ENCODE data around the gene EPHB1. TPM values are rescaled to one million over a fixed set of nuclear protein-coding genes. Genes with fewer than 3 reads are reported as not detected.

EPHB1 gene
- polyA plus RNA-seq, 1 experiment: 0.50 TPM

DNA sequence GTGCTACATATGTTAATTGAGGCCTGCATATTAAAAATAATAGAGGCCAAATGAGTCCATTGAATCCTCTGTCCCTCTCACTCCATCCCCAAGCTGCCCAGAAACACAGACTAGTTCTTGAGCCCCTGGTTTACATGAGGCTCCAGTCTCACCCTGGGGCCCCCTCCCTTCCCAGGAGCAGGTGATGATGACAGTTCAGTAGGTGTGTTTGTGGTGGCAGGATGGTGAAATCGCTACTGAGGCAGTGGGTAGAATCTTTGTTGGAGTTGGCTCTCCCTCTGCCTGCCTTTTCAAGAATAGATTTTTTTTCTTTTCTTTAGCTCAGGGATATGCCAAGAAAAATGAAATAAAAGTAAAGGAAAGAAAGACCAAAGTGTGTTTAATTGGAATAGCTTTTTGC lies 288.7 kb downstream of the EPHB1 start:
- no peak overlapping the region for H3K4me3 ChIP-seq (ENCODE audit: low read depth, low read length)
- H3K27me3 ChIP-seq (ENCODE audit: control insufficient read depth, insufficient read depth, low read length): no peaks in the 10 kb centered on the region
- H3K36me3 ChIP-seq (ENCODE audit: control insufficient read depth, insufficient read depth, low read length): no peaks in the 10 kb centered on the region
- CTCF ChIA-PET: no interaction called here
- TF ChIP-seq CTCF (IDR thresholded peaks at IDR 0.05; ENCODE audit: insufficient read depth, low read depth, low read length): no peak
- POLR2A ChIA-PET: no interaction called here
- DNase-seq (ENCODE audit: low read depth): no peak

DNA sequence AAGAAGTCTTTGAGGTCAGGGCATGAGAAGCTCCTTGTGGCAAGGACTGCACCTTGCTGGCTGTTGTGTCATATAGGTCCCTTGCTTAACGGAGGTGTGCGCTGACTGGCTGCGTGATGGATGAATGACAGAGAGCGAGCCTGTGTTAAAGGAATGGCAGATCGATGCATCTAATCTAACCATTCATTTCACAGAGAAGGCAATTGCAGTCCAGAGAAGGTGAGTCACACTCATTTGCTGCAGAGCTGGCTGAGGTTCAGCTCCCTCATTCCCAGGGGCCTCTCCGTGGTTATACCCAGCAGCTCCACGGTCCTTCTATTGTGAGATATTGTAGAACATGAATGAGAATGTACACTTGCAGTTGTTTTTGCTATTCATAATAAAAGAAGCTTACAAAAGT lies 289.3 kb downstream of the EPHB1 start:
- DNase-seq (ENCODE audit: low read depth): no peak
- ChIA-PET POLR2A (no interaction called here), CTCF (no interaction called here)

GRCh38 chr3:135084976-135085375 lies 289.9 kb downstream of the EPHB1 start:
- Histone ChIP-seq H3K27me3 (ENCODE audit: control insufficient read depth, insufficient read depth, low read length) (no peaks in the 10 kb centered on the region), H3K36me3 (ENCODE audit: control insufficient read depth, insufficient read depth, low read length) (no peaks in the 10 kb centered on the region), H3K4me3 (ENCODE audit: low read depth, low read length) (no peak overlapping the region)
- ChIA-PET POLR2A (no interaction called here), CTCF (no interaction called here)
- DNase-seq (ENCODE audit: low read depth): no peak
- no peak for TF ChIP-seq CTCF (IDR thresholded peaks at IDR 0.05; ENCODE audit: insufficient read depth, low read depth, low read length)

More for the DNA sequence above, 289.3 kb downstream of the EPHB1 start:
- Histone ChIP-seq H3K27me3 (ENCODE audit: control insufficient read depth, insufficient read depth, low read length) (no peaks in the 10 kb centered on the region), H3K36me3 (ENCODE audit: control insufficient read depth, insufficient read depth, low read length) (no peaks in the 10 kb centered on the region), H3K4me3 (ENCODE audit: low read depth, low read length) (no peak overlapping the region)
- no peak for TF ChIP-seq CTCF (IDR thresholded peaks at IDR 0.05; ENCODE audit: insufficient read depth, low read depth, low read length)

DNA sequence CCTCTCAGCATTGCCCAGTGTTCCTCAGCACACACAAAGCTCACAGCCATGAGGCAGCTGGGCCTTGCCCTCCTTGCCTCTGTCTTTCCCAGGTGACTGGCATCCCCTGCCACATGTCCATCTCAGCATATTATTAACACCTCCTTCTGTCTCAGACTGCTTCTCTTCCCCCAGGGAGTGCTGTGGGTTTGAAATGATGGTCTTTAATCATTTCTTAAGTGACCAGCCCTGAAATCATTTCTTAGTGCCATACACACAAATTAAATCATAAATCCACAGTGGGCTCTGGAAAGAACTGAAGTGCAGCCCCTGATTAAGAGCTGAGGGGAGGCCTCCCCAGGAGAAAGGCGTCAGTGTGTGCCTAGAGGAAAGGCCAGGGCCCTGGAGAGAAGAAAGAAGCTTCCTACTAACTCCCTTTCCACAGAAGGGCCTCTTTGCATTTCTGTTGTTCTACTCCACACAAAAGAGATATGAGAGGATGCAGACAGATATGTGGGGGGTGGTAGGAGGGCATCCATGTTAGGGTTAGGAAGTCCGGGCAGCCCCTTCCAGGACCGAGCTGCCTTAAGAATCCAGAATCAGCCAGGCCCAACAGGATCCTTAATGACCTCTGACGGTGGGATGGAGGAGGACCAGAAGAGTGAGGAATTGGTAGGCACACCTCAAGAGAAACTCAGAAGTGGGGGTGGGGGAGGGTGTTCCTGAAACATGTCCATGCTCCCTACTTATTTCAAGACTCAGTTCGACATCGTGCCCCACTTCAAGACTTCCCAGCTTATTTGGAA lies 290.8 kb downstream of the EPHB1 start:
- no peaks in the 10 kb centered on the region for H3K27me3 ChIP-seq (ENCODE audit: control insufficient read depth, insufficient read depth, low read length)
- POLR2A ChIA-PET: no interaction called here
- H3K36me3 ChIP-seq (ENCODE audit: control insufficient read depth, insufficient read depth, low read length): no peaks in the 10 kb centered on the region
- CTCF ChIA-PET: interaction anchor here (1.4 kb wide), 1 partner anchor 18 kb away, joined by 3 read pairs; no protein-coding TSS in a partner anchor
- DNase-seq (ENCODE audit: low read depth): no peak
- H3K4me3 ChIP-seq (ENCODE audit: low read depth, low read length): no peak overlapping the region
- TF ChIP-seq CTCF (IDR thresholded peaks at IDR 0.05; ENCODE audit: insufficient read depth, low read depth, low read length): no peak

DNA sequence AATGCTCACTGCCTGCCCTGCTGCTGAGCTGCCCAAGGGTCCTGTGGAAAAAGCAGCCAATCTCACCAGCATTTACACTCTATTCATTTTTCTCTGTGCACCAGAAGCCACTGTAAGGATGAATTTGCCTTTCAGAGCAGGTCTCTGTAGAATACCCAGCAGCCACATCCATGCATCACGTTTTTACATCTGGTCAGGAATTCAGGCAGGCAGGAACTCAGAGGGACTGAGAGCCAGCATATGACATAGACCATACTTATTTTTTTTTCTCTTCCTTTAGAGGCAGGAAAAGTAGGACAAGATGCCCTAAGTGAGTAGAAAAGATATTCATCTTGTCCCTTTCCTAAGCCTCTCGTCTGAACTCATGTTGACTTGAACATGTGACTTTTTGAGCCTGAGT lies 292.7 kb downstream of the EPHB1 start:
- Histone ChIP-seq H3K27me3 (ENCODE audit: control insufficient read depth, insufficient read depth, low read length) (no peaks in the 10 kb centered on the region), H3K4me3 (ENCODE audit: low read depth, low read length) (no peak overlapping the region), H3K36me3 (ENCODE audit: control insufficient read depth, insufficient read depth, low read length) (no peaks in the 10 kb centered on the region)
- POLR2A ChIA-PET: no interaction called here
- CTCF ChIA-PET: interaction anchor here (1.4 kb wide), 1 partner anchor 16 kb away, joined by 3 read pairs; no protein-coding TSS in a partner anchor
- DNase-seq (ENCODE audit: low read depth): no peak
- no peak for TF ChIP-seq CTCF (IDR thresholded peaks at IDR 0.05; ENCODE audit: insufficient read depth, low read depth, low read length)

All from BJ (cell line).